Colonic mucosa (tissue), 4 donors: Measurements from ENCODE around the gene TMEM63C. TPM values are rescaled to one million over a fixed set of nuclear protein-coding genes. Genes with fewer than 3 reads are reported as not detected.

ENCODE experiments used
- DNase-seq: peaks from one replicate; pipeline ENCODE4 v3.0.0-alpha.2; 2020
- H3K27ac ChIP-seq: fragments of 200-600 bp; one replicate; pipeline ENCODE4 v1.8.0; 2021
- H3K27me3 ChIP-seq: fragments of 200-600 bp; one replicate; pipeline ENCODE4 v1.8.0; 2021
- H3K36me3 ChIP-seq: fragments of 200-600 bp; one replicate; pipeline ENCODE4 v1.8.0; 2021
- H3K4me1 ChIP-seq: fragments of 200-600 bp; one replicate; pipeline ENCODE4 v1.8.0; 2021; ENCODE audit warnings: mild to moderate bottlenecking
- H3K4me3 ChIP-seq: fragments of 200-600 bp; one replicate; pipeline ENCODE4 v1.8.0; 2021
- H3K9ac ChIP-seq, 2 donors: one replicate each; pipeline ENCODE4 v1.7.0; 2013; ENCODE audit warnings: control low read depth in 2 of 2, low read depth in 2 of 2, low read length in 2 of 2
- H3K9me3 ChIP-seq: fragments of 200-600 bp; one replicate; pipeline ENCODE4 v1.8.0; 2021
- intact Hi-C: fragments of 100-400 bp; cut with DNase I; formaldehyde crosslinking; loops from one replicate; pipeline ENCODE4 v1.14.1; 2022
- total RNA-seq, 2 donors: library from RNA; stranded (reverse); fragmentation: NEBNext Ultra II Directional in 1 of 2; extraction: Animal tissue kit (Norgen Biotek cat#: 25700) in 1 of 2; gene quantifications; one replicate each; pipeline ENCODE4 v1.2.1, GENCODE V29; 2021
- TF ChIP-seq, protein P1 (sequence below): fragments of 200-600 bp; IDR thresholded peaks from one replicate; pipeline ENCODE4 v1.8.0; 2022; ENCODE audit warnings: antibody characterized with exemption, mild to moderate bottlenecking
- donor health status: healthy.
- donor health status: DM: no; HTN: no; CAD: no.
- donor health status: DM: no; HTN: no; CAD: no.

Gene TMEM63C
- total RNA-seq, 2 donors from 2014 or later, result 5.9 to 13.2 TPM

DNA sequence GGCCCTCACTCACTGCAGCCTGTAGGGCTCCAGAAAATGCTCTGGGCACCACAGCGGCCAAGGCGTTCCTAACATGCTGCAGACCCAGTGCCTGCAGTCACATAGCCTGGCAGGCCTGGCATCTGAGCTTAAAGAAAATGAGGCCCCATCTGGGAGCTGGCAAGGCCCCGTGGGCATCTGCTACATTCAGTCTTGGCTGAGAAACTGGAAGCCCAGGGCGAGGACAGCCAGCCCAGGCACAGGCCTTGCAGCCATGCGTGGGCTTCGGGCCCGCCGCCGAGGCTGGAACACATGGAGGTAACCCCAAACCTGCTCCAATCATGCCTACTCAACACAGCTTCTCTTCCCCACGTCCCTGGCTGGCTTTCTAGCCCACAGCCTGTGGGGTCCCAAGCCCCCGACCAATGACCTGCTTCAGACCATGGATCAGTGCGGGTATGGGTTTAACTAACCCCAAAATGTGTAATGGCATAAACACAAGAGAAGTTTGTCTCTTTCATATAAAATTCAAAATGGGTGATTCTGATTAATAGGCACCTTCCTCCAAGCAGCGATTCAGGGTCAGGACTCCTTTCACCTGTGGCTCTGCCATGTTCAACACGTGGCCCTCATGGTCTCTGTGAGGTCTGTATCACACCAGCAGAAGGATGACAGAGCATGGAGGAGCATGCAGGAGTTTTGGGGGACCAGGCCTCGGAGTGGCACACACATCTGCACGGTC is 83.0 kb downstream of the TMEM63C start:
- Histone ChIP-seq H3K4me3 (no peak overlapping the region), H3K36me3 (no peaks in the 10 kb centered on the region), H3K9me3 (no peaks in the 10 kb centered on the region), H3K9ac (no peak overlapping the region), H3K27me3 (no peaks in the 10 kb centered on the region), H3K27ac (no peak overlapping the region), H3K4me1 (no peaks in the 10 kb centered on the region)
- TF ChIP-seq, protein P1, sequence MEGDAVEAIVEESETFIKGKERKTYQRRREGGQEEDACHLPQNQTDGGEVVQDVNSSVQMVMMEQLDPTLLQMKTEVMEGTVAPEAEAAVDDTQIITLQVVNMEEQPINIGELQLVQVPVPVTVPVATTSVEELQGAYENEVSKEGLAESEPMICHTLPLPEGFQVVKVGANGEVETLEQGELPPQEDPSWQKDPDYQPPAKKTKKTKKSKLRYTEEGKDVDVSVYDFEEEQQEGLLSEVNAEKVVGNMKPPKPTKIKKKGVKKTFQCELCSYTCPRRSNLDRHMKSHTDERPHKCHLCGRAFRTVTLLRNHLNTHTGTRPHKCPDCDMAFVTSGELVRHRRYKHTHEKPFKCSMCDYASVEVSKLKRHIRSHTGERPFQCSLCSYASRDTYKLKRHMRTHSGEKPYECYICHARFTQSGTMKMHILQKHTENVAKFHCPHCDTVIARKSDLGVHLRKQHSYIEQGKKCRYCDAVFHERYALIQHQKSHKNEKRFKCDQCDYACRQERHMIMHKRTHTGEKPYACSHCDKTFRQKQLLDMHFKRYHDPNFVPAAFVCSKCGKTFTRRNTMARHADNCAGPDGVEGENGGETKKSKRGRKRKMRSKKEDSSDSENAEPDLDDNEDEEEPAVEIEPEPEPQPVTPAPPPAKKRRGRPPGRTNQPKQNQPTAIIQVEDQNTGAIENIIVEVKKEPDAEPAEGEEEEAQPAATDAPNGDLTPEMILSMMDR, result no peak
- intact Hi-C loops, result no loop called here
- no peak for DNase-seq

DNA sequence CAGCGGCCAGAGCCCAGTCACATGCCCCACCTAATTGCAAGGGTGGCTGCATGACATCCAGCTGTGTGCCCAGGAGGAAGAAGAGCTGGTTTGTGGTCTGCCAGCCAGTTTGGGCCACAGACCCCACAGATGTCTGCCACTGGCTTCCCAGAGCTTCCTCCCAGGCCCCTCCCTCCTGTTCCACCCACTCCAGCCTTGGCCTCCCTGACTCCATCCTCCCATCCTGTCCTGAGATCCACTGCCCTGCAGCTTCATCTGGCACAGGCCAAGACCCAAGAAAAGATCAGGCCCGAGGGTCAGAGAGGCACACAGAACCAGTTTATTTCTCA is 83.6 kb downstream of the TMEM63C start:
- TF ChIP-seq, protein P1, result no peak
- intact Hi-C loops, result no loop called here
- Histone ChIP-seq H3K27ac (no peak overlapping the region), H3K4me1 (no peaks in the 10 kb centered on the region), H3K36me3 (no peaks in the 10 kb centered on the region), H3K9ac (no peak overlapping the region), H3K9me3 (no peaks in the 10 kb centered on the region), H3K4me3 (no peak overlapping the region), H3K27me3 (no peaks in the 10 kb centered on the region)
- DNase-seq, result no peak

DNA sequence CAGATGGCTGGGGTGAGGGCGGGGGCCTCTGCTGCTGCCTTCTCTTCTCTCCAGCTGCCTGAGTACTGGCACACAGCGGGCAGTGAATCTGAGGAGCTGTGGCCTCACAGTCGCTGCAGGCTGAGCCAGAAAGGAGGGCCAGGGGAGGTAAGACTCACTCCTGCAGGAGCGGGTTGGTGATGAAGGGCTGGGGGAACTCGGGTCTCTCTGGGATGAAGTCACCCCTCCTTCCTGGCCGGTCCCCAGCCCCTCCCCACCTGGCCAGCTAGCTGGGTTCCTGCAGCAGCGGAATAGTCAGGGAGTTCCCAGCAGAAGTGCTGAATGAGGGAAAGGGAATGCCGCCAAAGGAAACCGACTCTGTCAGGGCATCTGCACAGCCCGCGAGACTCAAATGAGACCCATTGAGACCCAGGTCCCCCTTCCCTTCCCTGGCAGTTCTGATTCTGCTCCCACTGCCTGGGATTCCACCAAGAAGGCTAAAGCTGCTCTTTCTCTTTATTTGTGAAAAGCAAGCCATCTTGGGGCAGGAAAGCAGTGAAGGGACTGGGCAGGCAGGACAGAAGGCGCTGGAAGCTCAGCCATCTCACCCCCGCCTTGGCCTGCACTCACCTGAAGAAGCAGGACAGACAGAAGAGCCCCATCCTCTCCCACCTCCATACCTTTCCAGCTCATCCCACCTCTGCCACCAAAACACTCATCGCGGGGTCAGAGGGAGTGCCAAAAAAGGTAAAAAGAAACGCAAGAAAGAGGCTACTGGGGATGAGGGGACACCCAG is 84.2 kb downstream of the TMEM63C start:
- no peak overlapping the region for H3K9ac ChIP-seq
- DNase-seq, result no peak
- H3K4me3 ChIP-seq, result no peak overlapping the region
- no peaks in the 10 kb centered on the region for H3K4me1 ChIP-seq
- H3K36me3 ChIP-seq, result no peaks in the 10 kb centered on the region
- intact Hi-C loops, result no loop called here
- peaks cover 6% of the 10 kb centered on the region for H3K27me3 ChIP-seq
- no peak overlapping the region for H3K27ac ChIP-seq
- no peaks in the 10 kb centered on the region for H3K9me3 ChIP-seq
- TF ChIP-seq, protein P1, result no peak

DNA sequence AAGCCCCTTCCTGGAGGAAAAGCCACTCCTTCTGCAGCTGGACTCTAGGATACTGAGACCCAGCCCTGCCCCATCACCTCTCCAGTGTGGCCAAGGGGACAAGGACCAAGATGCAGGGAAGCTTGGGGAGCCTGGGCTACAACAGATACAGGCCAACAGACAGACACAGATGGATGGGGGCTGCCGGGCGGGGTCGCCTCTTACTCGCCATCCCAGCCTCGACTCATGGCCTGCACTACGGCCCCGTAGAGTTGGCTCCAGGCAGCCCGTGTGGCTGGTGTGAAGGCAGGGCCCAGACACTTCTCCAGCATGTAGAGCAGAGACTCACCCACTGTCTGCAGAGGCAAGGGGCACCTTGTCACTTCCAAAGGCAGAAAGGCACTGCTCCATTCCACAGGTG is 84.7 kb downstream of the TMEM63C start:
- Histone ChIP-seq H3K27me3 (peaks cover 12% of the 10 kb centered on the region), H3K9ac (no peak overlapping the region), H3K4me3 (no peak overlapping the region), H3K9me3 (no peaks in the 10 kb centered on the region), H3K4me1 (no peaks in the 10 kb centered on the region), H3K27ac (no peak overlapping the region), H3K36me3 (no peaks in the 10 kb centered on the region)
- TF ChIP-seq, protein P1, result no peak
- intact Hi-C loops, result no loop called here
- no peak for DNase-seq

DNA sequence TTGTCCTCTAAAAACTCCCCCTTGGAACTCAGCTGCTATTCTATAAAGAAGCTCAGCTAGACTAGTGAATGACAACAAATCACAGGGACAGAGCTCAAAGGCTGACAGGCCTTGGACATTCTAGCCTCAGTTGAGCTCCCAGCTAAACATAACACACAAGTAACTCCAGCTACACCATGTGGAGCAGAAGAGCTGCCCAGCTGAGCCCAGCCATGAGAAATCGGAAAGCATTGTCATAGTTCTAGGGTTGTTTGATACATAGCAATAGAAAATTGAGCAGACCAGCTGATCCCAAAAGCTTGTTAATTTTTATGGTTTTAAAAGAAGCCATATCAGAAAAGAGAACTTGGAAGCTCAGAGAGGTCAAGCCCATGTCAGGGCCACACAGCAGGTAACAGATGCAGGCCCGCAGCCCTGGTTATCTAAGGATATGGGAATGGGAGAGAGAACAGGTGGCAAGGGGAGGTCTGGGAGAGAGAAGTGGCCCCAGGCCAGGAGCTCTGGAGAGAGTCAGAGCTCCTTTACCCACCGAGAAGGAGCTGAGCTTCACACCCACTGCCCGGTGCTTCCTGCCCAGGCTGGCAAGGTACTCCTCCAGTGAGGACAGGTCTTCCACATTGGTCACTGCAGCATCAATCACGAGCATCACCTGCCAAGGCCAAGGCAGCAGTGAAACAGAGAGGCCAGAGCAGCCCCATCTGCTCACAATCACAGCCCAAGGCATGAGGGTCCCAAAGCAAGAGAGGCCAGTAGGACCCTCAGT is 86.5 kb downstream of the TMEM63C start:
- H3K36me3 ChIP-seq, result no peaks in the 10 kb centered on the region
- TF ChIP-seq, protein P1, result no peak
- no peak overlapping the region for H3K9ac ChIP-seq
- no peak for DNase-seq
- no peak overlapping the region for H3K27ac ChIP-seq
- intact Hi-C loops, result no loop called here
- H3K9me3 ChIP-seq, result no peaks in the 10 kb centered on the region
- no peak overlapping the region for H3K4me3 ChIP-seq
- H3K4me1 ChIP-seq, result no peaks in the 10 kb centered on the region
- peaks cover 15% of the 10 kb centered on the region for H3K27me3 ChIP-seq
